H9 (cell line): ENCODE data around the gene HM13. TPM values are rescaled to one million over a fixed set of nuclear protein-coding genes. Genes with fewer than 3 reads are reported as not detected.

Experiments used
- DNase-seq: peaks from one replicate; pipeline ENCODE4 v3.0.0-alpha.2; 2017
- H2AFZ ChIP-seq: one replicate; pipeline ENCODE4 v1.6.1; 2013; ENCODE audit warnings: mild to moderate bottlenecking, low read length, control low read depth, moderate library complexity
- H2AK5ac ChIP-seq: 2 replicates; pipeline ENCODE4 v1.6.1; 2013; ENCODE audit warnings: low read length, control low read depth, mixed read lengths; ENCODE audit not compliant: insufficient read length
- H2BK120ac ChIP-seq: one replicate; pipeline ENCODE4 v1.6.1; 2013; ENCODE audit warnings: low read depth, mild to moderate bottlenecking, low read length, control low read depth, inconsistent platforms; ENCODE audit not compliant: poor library complexity, severe bottlenecking
- H2BK12ac ChIP-seq: 2 replicates; pipeline ENCODE4 v1.6.1; 2013; ENCODE audit warnings: low read length, control low read depth, mixed read lengths, low read depth; ENCODE audit not compliant: insufficient read length
- H2BK15ac ChIP-seq: 2 replicates; pipeline ENCODE4 v1.6.1; 2013; ENCODE audit warnings: low read depth, low read length, control low read depth
- H2BK20ac ChIP-seq: one replicate; pipeline ENCODE4 v1.6.1; 2013; ENCODE audit warnings: low read depth, mild to moderate bottlenecking, low read length, control low read depth, inconsistent platforms; ENCODE audit not compliant: poor library complexity, severe bottlenecking
- H2BK5ac ChIP-seq: 2 replicates; pipeline ENCODE4 v1.6.1; 2013; ENCODE audit warnings: low read length, control low read depth, mixed read lengths; ENCODE audit not compliant: insufficient read length
- H3K14ac ChIP-seq: 2 replicates; pipeline ENCODE4 v1.6.1; 2013; ENCODE audit warnings: low read length, control low read depth; ENCODE audit not compliant: insufficient read depth
- H3K18ac ChIP-seq: 2 replicates; pipeline ENCODE4 v1.6.1; 2013; ENCODE audit warnings: low read depth, mild to moderate bottlenecking, mixed read lengths, low read length, control low read depth; ENCODE audit not compliant: insufficient read length
- H3K23ac ChIP-seq: 2 replicates; pipeline ENCODE4 v1.6.1; 2013; ENCODE audit warnings: low read length, control low read depth, mixed read lengths, low read depth; ENCODE audit not compliant: insufficient read length
- H3K23me2 ChIP-seq: 2 replicates; pipeline ENCODE4 v1.6.1; 2013; ENCODE audit warnings: low read depth, mild to moderate bottlenecking, mixed read lengths, low read length, control low read depth; ENCODE audit not compliant: insufficient read length, poor library complexity, severe bottlenecking
- H3K27ac ChIP-seq: 2 replicates; pipeline ENCODE4 v1.5.1; 2013; ENCODE audit warnings: low read length, control low read depth, mixed read lengths, low read depth; ENCODE audit not compliant: insufficient read length
- H3K27me3 ChIP-seq: 2 replicates; pipeline ENCODE4 v1.6.1; 2013; ENCODE audit warnings: low read length, control low read depth, inconsistent platforms; ENCODE audit not compliant: insufficient read depth
- H3K4ac ChIP-seq: 2 replicates; pipeline ENCODE4 v1.6.1; 2013; ENCODE audit warnings: low read depth, mild to moderate bottlenecking, control low read depth, inconsistent platforms, low read length, moderate library complexity
- H3K4me1 ChIP-seq: 2 replicates; pipeline ENCODE4 v1.6.1; 2013; ENCODE audit warnings: low read length, control low read depth, inconsistent platforms; ENCODE audit not compliant: insufficient read depth
- H3K4me2 ChIP-seq: 2 replicates; pipeline ENCODE4 v1.6.1; 2013; ENCODE audit warnings: low read length, control low read depth, mixed read lengths; ENCODE audit not compliant: insufficient read length, insufficient read depth
- H3K56ac ChIP-seq: 2 replicates; pipeline ENCODE4 v1.6.1; 2013; ENCODE audit warnings: low read depth, mild to moderate bottlenecking, mixed read lengths, low read length, control low read depth; ENCODE audit not compliant: insufficient read length
- H3K79me1 ChIP-seq: 2 replicates; pipeline ENCODE4 v1.6.1; 2013; ENCODE audit warnings: low read depth, mild to moderate bottlenecking, moderate library complexity, low read length, control low read depth, inconsistent platforms; ENCODE audit not compliant: insufficient read depth, poor library complexity, severe bottlenecking
- H3K79me2 ChIP-seq: 2 replicates; pipeline ENCODE4 v1.6.1; 2013; ENCODE audit warnings: low read length, control low read depth, inconsistent platforms; ENCODE audit not compliant: insufficient read depth
- H3K9ac ChIP-seq: 2 replicates; pipeline ENCODE4 v1.6.1; 2013; ENCODE audit warnings: low read length, control low read depth, mixed read lengths; ENCODE audit not compliant: insufficient read length; ENCODE audit errors: extremely low read depth
- H3K9me3 ChIP-seq: one replicate; pipeline ENCODE4 v1.6.1; 2013; ENCODE audit warnings: low read depth, low read length, inconsistent platforms; ENCODE audit not compliant: control insufficient read depth
- H3T11ph ChIP-seq: one replicate; pipeline ENCODE4 v1.6.1; 2013; ENCODE audit warnings: mild to moderate bottlenecking, low read length, control low read depth, inconsistent platforms
- H4K20me1 ChIP-seq: one replicate; pipeline ENCODE4 v1.6.1; 2013; ENCODE audit not compliant: control insufficient read depth, insufficient read length, insufficient read depth
- H4K5ac ChIP-seq: 2 replicates; pipeline ENCODE4 v1.6.1; 2013; ENCODE audit warnings: low read depth, mild to moderate bottlenecking, mixed read lengths, low read length, control low read depth; ENCODE audit not compliant: insufficient read length
- H4K8ac ChIP-seq: replicated peaks from 2 replicates; pipeline ENCODE4 v1.6.1; 2013; ENCODE audit warnings: low read length, control low read depth, mixed read lengths, low read depth; ENCODE audit not compliant: insufficient read length
- H4K91ac ChIP-seq: 2 replicates; pipeline ENCODE4 v1.6.1; 2013; ENCODE audit warnings: low read depth, mild to moderate bottlenecking, moderate library complexity, mixed read lengths, low read length, control low read depth; ENCODE audit not compliant: insufficient read length
- H3K27ac Mint-ChIP-seq, 3 experiments: 2 replicates in 2 of 3; 3 replicates in 1 of 3; pipeline ENCODE4 v1.8.0; 2020 to 2021; ENCODE audit warnings: mixed read lengths in 3 of 3, mild to moderate bottlenecking in 1 of 3, moderate library complexity in 1 of 3
- H3K27me3 Mint-ChIP-seq: 2 replicates; pipeline ENCODE4 v1.8.0; 2021; ENCODE audit warnings: low read depth, mild to moderate bottlenecking, moderate library complexity, mixed read lengths
- H3K36me3 Mint-ChIP-seq, 3 experiments: 2 replicates in 2 of 3; 3 replicates in 1 of 3; pipeline ENCODE4 v1.8.0; 2020 to 2021; ENCODE audit warnings: low read depth in 3 of 3, mixed read lengths in 3 of 3; ENCODE audit not compliant: insufficient read depth in 1 of 3
- H3K4me1 Mint-ChIP-seq, 2 experiments: 2 replicates each; pipeline ENCODE4 v1.8.0; 2020; ENCODE audit warnings: mixed read lengths in 2 of 2
- H3K4me3 Mint-ChIP-seq, 2 experiments: 2 replicates in 1 of 2; 3 replicates in 1 of 2; pipeline ENCODE4 v1.8.0; 2020 to 2021; ENCODE audit warnings: mild to moderate bottlenecking in 2 of 2, mixed read lengths in 2 of 2, moderate library complexity in 1 of 2
- H3K9me3 Mint-ChIP-seq, 2 experiments: 2 replicates in 1 of 2; 3 replicates in 1 of 2; pipeline ENCODE4 v1.8.0; 2020; ENCODE audit warnings: mild to moderate bottlenecking in 2 of 2, mixed read lengths in 2 of 2, moderate library complexity in 1 of 2
- CTCF ChIP-seq: fragments of 200-600 bp; sonication (generic); conservative IDR thresholded peaks from 3 replicates; pipeline ENCODE4 v1.8.0; 2021; ENCODE audit warnings: antibody characterized with exemption, mild to moderate bottlenecking
- WGBS: extraction: QIAGEN DNeasy Blood & Tissue Kit; methylation state at CpG from one replicate; pipeline ENCODE4 v1.1.7; 2013; ENCODE audit warnings: missing lambda C conversion rate, low lambda C conversion rate, mixed read lengths; ENCODE audit not compliant: insufficient read length; ENCODE audit errors: extremely low coverage; 5-methylcytosine and 5-hydroxymethylcytosine counted together
- total RNA-seq: library from RNA; stranded (reverse); gene quantifications from 2 replicates; pipeline ENCODE4 v1.2.1, GENCODE V29; 2021

HM13 gene
- total RNA-seq, 1 experiment from 2014 or later = 169 TPM

GRCh38 chr20:31547720-31548298, 33.6 kb downstream of the HM13 start:
- Histone ChIP-seq H4K20me1 (no peaks in the 10 kb centered on the region), H3K79me2 (no peaks in the 10 kb centered on the region), H3K14ac (no peak overlapping the region), H2BK12ac (no peak overlapping the region), H3K4me2 (peak overlapping the region; percentile 74), H2BK5ac (no peak overlapping the region), H3K27ac (no peak overlapping the region), H2AK5ac (no peak overlapping the region), H3K56ac (no peak overlapping the region), H2BK20ac (no peak overlapping the region), H3T11ph (no peak overlapping the region), H3K9me3 (no peaks in the 10 kb centered on the region), H2BK120ac (no peak overlapping the region), H4K5ac (no peak overlapping the region), H3K23me2 (peaks cover 3% of the 10 kb centered on the region), H4K8ac (no peak overlapping the region), H4K91ac (no peak overlapping the region), H3K4me1 (no peaks in the 10 kb centered on the region), H3K27me3 (no peaks in the 10 kb centered on the region), H2AFZ (no peak overlapping the region), H2BK15ac (no peak overlapping the region), H3K79me1 (no peaks in the 10 kb centered on the region), H3K9ac (peak overlapping the region; percentile 66), H3K4ac (no peak overlapping the region), H3K18ac (no peak overlapping the region), H3K23ac (no peak overlapping the region)
- Mint-ChIP-seq H3K36me3 (peaks cover 36 to 79% (median 51%) of the 10 kb centered on the region in 3 experiments), H3K27me3 (no peaks in the 10 kb centered on the region), H3K4me3 (peak overlapping the region; percentile 80 to 92), H3K4me1 (peaks cover 0 to 11% of the 10 kb centered on the region in 2 experiments; a peak in 2 of 4 replicates), H3K27ac (peak overlapping the region; percentile 97 to 99 (median 99); a peak in 5 of 7 replicates), H3K9me3 (no peaks in the 10 kb centered on the region)
- DNase-seq = no peak
- no CpG with 5 or more reads among the region's 6 CpGs for WGBS
- TF ChIP-seq CTCF = 0 out of 3 replicates have a peak, but pooled peaks have one; percentile 6
